ENCODE results near the gene BCKDHA. TPM values are rescaled to one million over a fixed set of nuclear protein-coding genes. Genes with fewer than 3 reads are reported as not detected.
A peak's percentile ranks its signal among the peaks of the same experiment; 100 is the strongest.

Gene BCKDHA
- total and polyA plus RNA-seq, 9 of the 15 experiments (the other 6 are each of a cell fraction or from before 2014, with no cell fraction given) = 4.5 to 52.5 (median 14.1) TPM

- TF ChIP-seq ZNF584 (CRISPR knock-in tag; IDR thresholded peaks at IDR 0.05; ENCODE audit: low read depth) = no peak
- no peak for TF ChIP-seq ZNF133 (CRISPR knock-in tag; IDR thresholded peaks at IDR 0.05)
- TF ChIP-seq ZBTB43 (CRISPR knock-in tag; IDR thresholded peaks at IDR 0.05) = no peak
Observed at GRCh38 chr19:41350735-41351338, 46.8 kb upstream of the BCKDHA start (continued).

DNA sequence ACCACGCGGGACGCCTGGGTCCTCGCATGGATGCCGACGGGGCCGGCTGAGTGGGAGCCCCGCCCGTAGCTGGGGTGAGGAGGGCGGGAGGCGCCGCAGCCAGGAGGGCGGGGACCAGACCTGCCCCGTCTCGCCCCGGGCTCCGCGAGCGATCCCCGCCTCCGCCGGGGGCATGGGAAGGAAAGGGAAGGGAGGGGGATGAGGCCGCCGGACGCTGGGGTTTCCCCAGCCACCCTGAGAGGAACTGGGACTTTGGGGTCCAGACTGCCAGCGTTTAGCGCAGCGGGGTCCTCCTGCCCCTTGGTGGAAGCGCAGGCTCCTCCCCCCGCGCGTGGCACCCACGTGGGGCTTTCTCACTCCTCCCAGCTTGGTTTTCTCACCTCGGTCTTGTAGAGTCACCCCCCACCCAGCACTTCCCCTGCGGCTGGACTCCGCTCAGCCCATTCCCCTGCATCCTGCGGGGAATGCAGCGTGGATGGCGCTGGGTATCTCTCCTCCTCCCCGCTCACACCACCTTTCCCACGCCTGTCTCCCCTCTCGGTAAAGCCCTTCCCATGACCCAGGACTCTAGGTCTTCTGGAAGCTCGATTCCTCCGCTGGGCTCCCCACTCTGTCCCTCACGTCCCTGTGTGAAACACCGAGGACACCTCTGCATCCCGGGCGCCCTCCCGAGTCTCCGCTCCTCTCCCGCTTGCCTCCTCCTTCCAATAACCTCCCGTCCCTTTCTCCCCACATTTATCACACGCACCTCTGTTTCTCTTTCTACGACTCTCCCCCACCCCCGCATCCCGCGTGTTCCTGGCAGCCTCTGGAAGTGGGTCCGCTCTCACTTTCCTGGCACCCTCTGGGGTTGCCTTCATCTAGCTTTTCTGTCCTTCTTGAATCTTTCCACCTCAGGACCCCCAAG is 46.0 kb upstream of the BCKDHA start:
- peak; percentile 76 for ATAC-seq
- intact Hi-C loops (cut with micrococcal nuclease) (loop anchor here (1.0 to 5.0 kb wide), 3 partner anchors 28 to 89 kb away; partner anchors contain the start of gene HNRNPUL1), in situ Hi-C loops (cut with MboI) (no loop called here)
- no TSS peak for BruUV-seq (replicated peaks)
- ChIA-PET POLR2A (interaction anchor here (0.6 to 3.1 kb wide), 12 partner anchors 9 to 155 kb away, joined by 3 to 20 read pairs (median 4); partner anchors contain the start of gene B9D2), CTCF (ENCODE audit: low intra/inter-chr PET ratio) (no interaction called here)
- Histone ChIP-seq H3K9me3 (replicated peaks; ENCODE audit: control insufficient read depth, insufficient read depth, low read depth, low read length) (no peaks in the 10 kb centered on the region), H3K4me3 (peak overlapping the region; percentile 98), H3K27me3 (ENCODE audit: control insufficient read depth in 2 of 2, insufficient read depth in 2 of 2, low read length in 2 of 2) (no peaks in the 10 kb centered on the region), H3K4me2 (ENCODE audit: insufficient read depth, low read length) (peak overlapping the region; percentile 100), H3K9me1 (ENCODE audit: control insufficient read depth, insufficient read depth, low read length) (no peaks in the 10 kb centered on the region), H3K79me2 (ENCODE audit: control insufficient read depth, insufficient read depth, low read length) (peaks cover 71% of the 10 kb centered on the region), H2AFZ (ENCODE audit: low read depth, low read length) (peak overlapping the region; percentile 68; the same call in 1 of the 2 replicates), H3K36me3 (ENCODE audit: control insufficient read depth, insufficient read depth, low read length) (peaks cover 43% of the 10 kb centered on the region), H4K20me1 (replicated peaks; ENCODE audit: control insufficient read depth, insufficient read depth, low read length) (peaks cover 17% of the 10 kb centered on the region), H3K9ac (ENCODE audit: insufficient read depth in 1 of 2, low read depth in 2 of 2, low read length in 2 of 2) (peak overlapping the region; percentile 85 to 99), H3K4me1 (replicated peaks in 1 of 2; ENCODE audit: control insufficient read depth in 2 of 2, insufficient read depth in 2 of 2, low read length in 2 of 2) (peaks cover 11 to 44% of the 10 kb centered on the region in 2 experiments), H3K27ac (ENCODE audit: extremely low read depth, low read depth, low read length) (peak overlapping the region; percentile 93)
- WGBS (ENCODE audit: insufficient coverage, low coverage, missing lambda C conversion rate) = 0% methylated on average over 31 of the region's 58 CpGs
- FAIRE-seq = no peak
- peak; percentile 83 to 89 (median 84) for DNase-seq (ENCODE audit: extremely low read depth in 1 of 4, low spot score in 3 of 4)
- TF ChIP-seq PTBP1 (IDR thresholded peaks at IDR 0.05; ENCODE audit: low read depth, low read length) = no peak
- TF ChIP-seq CBX5 (IDR thresholded peaks at IDR 0.05; ENCODE audit: borderline replicate concordance, low read depth) = no peak
- TF ChIP-seq KDM4B (IDR thresholded peaks at IDR 0.05; ENCODE audit: borderline replicate concordance in 2 of 2, low read depth in 1 of 2) = no peak
- no peak for TF ChIP-seq ZKSCAN8 (CRISPR knock-in tag; IDR thresholded peaks at IDR 0.05)
- no peak for TF ChIP-seq SIN3B (IDR thresholded peaks at IDR 0.05; ENCODE audit: low read depth)
- TF ChIP-seq PURB (CRISPR knock-in tag; IDR thresholded peaks at IDR 0.05; ENCODE audit: low read depth) = no peak
- TF ChIP-seq, protein P1, sequence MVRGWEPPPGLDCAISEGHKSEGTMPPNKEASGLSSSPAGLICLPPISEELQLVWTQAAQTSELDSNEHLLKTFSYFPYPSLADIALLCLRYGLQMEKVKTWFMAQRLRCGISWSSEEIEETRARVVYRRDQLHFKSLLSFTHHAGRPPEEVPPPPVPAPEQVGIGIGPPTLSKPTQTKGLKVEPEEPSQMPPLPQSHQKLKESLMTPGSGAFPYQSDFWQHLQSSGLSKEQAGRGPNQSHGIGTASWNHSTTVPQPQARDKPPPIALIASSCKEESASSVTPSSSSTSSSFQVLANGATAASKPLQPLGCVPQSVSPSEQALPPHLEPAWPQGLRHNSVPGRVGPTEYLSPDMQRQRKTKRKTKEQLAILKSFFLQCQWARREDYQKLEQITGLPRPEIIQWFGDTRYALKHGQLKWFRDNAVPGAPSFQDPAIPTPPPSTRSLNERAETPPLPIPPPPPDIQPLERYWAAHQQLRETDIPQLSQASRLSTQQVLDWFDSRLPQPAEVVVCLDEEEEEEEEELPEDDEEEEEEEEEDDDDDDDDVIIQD (CRISPR knock-in tag; IDR thresholded peaks at IDR 0.05) = no peak
- no peak for TF ChIP-seq FOXM1 (IDR thresholded peaks at IDR 0.05; ENCODE audit: low read depth)
- TF ChIP-seq FOXM1 (CRISPR knock-in tag; IDR thresholded peaks at IDR 0.05; ENCODE audit: low read depth) = no peak
- peak; percentile 56 for TF ChIP-seq RBBP5 (IDR thresholded peaks at IDR 0.05; ENCODE audit: borderline replicate concordance, insufficient read depth, low read length, poor library complexity, severe bottlenecking)
- TF ChIP-seq NR2C2 (CRISPR knock-in tag; IDR thresholded peaks at IDR 0.05) = no peak
- no peak for TF ChIP-seq NR2C2 (tag; IDR thresholded peaks at IDR 0.05)
- TF ChIP-seq SMARCE1 (IDR thresholded peaks at IDR 0.05) = no peak
- no peak for TF ChIP-seq ZNF699 (CRISPR knock-in tag; IDR thresholded peaks at IDR 0.05; ENCODE audit: insufficient replicate concordance)

Data from K562 (cell line).